Hair follicle dermal papilla cell (primary cell): ENCODE results near the gene GAGE12C. TPM values are rescaled to one million over a fixed set of nuclear protein-coding genes. Genes with fewer than 3 reads are reported as not detected.

Source experiments
- small RNA-seq: library from RNA; depleted of rRNA; stranded (forward); fragments of <200 nt; gene quantifications from one replicate; pipeline ENCODE3, GENCODE V24; 2012
- total RNA-seq: library from RNA; depleted of rRNA; stranded (reverse); fragments of >200 nt; gene quantifications from 2 replicates; pipeline ENCODE4 v1.2.3, GENCODE V29; 2012

Gene GAGE12C
- total RNA-seq: not detected in 2 replicates

DNA sequence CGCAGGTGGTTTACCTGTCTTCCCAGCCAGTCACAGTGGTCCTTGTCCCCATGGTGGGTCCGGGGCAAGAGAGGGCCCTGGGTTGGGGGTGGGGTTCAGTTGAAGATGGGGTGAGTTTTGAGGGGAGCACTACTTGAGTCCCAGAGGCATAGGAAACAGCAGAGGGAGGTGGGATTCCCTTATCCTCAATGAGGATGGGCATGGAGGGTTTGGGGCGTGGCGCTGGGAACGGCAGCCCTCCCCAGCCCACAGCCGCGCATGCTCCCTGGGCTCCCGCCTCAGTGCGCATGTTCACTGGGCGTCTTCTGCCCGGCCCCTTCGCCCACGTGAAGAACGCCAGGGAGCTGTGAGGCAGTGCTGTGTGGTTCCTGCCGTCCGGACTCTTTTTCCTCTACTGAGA is at the start of gene GAGE12C:
TSS of gene GAGE12C (plus strand) at position 301 of the 400 bp plus-strand sequence. CDS start 1,155 bp downstream, outside the sequence.

GRCh38 chrX:49541433-49541832 is 9.5 kb downstream of the GAGE12C start, which contains the start of gene GAGE12D:
Gene GAGE12D (plus strand): TSS chrX:49541733. CDS start chrX:49542888, 1,155 bp downstream.

GRCh38 chrX:49550989-49551388 is 19.0 kb downstream of the GAGE12C start, which contains the start of gene GAGE12E:
Gene GAGE12E (plus strand): TSS chrX:49551289. CDS start chrX:49552444, 1,155 bp downstream.

DNA sequence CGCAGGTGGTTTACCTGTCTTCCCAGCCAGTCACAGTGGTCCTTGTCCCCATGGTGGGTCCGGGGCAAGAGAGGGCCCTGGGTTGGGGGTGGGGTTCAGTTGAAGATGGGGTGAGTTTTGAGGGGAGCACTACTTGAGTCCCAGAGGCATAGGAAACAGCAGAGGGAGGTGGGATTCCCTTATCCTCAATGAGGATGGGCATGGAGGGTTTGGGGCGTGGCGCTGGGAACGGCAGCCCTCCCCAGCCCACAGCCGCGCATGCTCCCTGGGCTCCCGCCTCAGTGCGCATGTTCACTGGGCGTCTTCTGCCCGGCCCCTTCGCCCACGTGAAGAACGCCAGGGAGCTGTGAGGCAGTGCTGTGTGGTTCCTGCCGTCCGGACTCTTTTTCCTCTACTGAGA is 28.6 kb downstream of the GAGE12C start, which contains the start of gene GAGE12F:
TSS of gene GAGE12F (plus strand) at position 301 of the 400 bp plus-strand sequence. CDS start 1,155 bp downstream, outside the sequence.

DNA sequence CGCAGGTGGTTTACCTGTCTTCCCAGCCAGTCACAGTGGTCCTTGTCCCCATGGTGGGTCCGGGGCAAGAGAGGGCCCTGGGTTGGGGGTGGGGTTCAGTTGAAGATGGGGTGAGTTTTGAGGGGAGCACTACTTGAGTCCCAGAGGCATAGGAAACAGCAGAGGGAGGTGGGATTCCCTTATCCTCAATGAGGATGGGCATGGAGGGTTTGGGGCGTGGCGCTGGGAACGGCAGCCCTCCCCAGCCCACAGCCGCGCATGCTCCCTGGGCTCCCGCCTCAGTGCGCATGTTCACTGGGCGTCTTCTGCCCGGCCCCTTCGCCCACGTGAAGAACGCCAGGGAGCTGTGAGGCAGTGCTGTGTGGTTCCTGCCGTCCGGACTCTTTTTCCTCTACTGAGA is 38.1 kb downstream of the GAGE12C start, which contains the start of gene GAGE12G:
TSS of gene GAGE12G (plus strand) at position 301 of the 400 bp plus-strand sequence. CDS start 1,155 bp downstream, outside the sequence.

DNA sequence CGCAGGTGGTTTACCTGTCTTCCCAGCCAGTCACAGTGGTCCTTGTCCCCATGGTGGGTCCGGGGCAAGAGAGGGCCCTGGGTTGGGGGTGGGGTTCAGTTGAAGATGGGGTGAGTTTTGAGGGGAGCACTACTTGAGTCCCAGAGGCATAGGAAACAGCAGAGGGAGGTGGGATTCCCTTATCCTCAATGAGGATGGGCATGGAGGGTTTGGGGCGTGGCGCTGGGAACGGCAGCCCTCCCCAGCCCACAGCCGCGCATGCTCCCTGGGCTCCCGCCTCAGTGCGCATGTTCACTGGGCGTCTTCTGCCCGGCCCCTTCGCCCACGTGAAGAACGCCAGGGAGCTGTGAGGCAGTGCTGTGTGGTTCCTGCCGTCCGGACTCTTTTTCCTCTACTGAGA is 47.7 kb downstream of the GAGE12C start, which contains the start of gene GAGE12H:
TSS of gene GAGE12H (plus strand) at position 301 of the 400 bp plus-strand sequence. CDS start 1,155 bp downstream, outside the sequence.

Small RNA genes lying within 50 kb of the gene (small RNA-seq; reads per million reads assigned to genes)
- not detected for gene GAGE12B

Other genes with a start within 250 kb of the GAGE12C start
- gene GAGE10, start 228.5 kb upstream of the GAGE12C start, total RNA-seq: not detected in 2 replicates
- gene GAGE12J, start 210.1 kb upstream of the GAGE12C start, total RNA-seq: not detected in 2 replicates
- gene GAGE13, start 200.6 kb upstream of the GAGE12C start, total RNA-seq: not detected in 2 replicates
- gene GAGE12D, start 9.6 kb downstream of the GAGE12C start, total RNA-seq: not detected in 2 replicates
- gene GAGE12E, start 19.1 kb downstream of the GAGE12C start, total RNA-seq: not detected in 2 replicates
- not detected in 2 replicates for gene GAGE12F, start 28.7 kb downstream of the GAGE12C start, total RNA-seq
- not detected in 2 replicates for gene GAGE12G, start 38.2 kb downstream of the GAGE12C start, total RNA-seq
- not detected in 2 replicates for gene GAGE12H, start 47.8 kb downstream of the GAGE12C start, total RNA-seq
- gene GAGE2A, start 57.3 kb downstream of the GAGE12C start, total RNA-seq: not detected in 2 replicates
- gene GAGE1, start 66.8 kb downstream of the GAGE12C start, total RNA-seq: not detected in 2 replicates
- gene PAGE1, start 163.8 kb downstream of the GAGE12C start, total RNA-seq: not detected in 2 replicates